IMR-90 (cell line): ENCODE results near the gene MYO5A. TPM values are rescaled to one million over a fixed set of nuclear protein-coding genes. Genes with fewer than 3 reads are reported as not detected.

Experiments used
- BHLHE40 ChIP-seq: fragments of 150-350 bp; IDR thresholded peaks from 2 replicates; pipeline ENCODE4 v1.6.1; 2016; ENCODE audit warnings: mild to moderate bottlenecking, low read depth, low read length
- CEBPB ChIP-seq: IDR thresholded peaks from 2 replicates; pipeline ENCODE4 v1.6.1; 2012; ENCODE audit warnings: low read depth, low read length, improper control_type of control experiment
- CHD1 ChIP-seq: IDR thresholded peaks from 2 replicates; pipeline ENCODE4 v1.6.1; 2012; ENCODE audit warnings: low read depth, low read length, improper control_type of control experiment
- CTCF ChIP-seq: conservative IDR thresholded peaks from 2 replicates; pipeline ENCODE4 v1.5.1; 2012; ENCODE audit warnings: mild to moderate bottlenecking, low read depth, low read length, improper control_type of control experiment
- POLR2A ChIP-seq: IDR thresholded peaks from 2 replicates; pipeline ENCODE4 v1.6.1; 2012; ENCODE audit warnings: mild to moderate bottlenecking, low read depth, low read length
- polyA plus RNA-seq, 3 experiments: library from polyadenylated mRNA; depleted of rRNA; stranded (reverse); fragments of >200 nt; gene quantifications; 2 replicates each; pipeline ENCODE4 v1.2.3, GENCODE V29; 2012; ENCODE audit warnings: low replicate concordance in 1 of 3
- total RNA-seq: library from RNA; depleted of rRNA; stranded (reverse); fragments of >200 nt; gene quantifications from 2 replicates; pipeline ENCODE4 v1.2.3, GENCODE V29; 2012

Gene MYO5A
- total and polyA plus RNA-seq, 2 of the 4 experiments (the other 2 are of a cell fraction): 19.4 to 69.2 TPM

- TF ChIP-seq CTCF: 0 out of 2 replicates have a peak, but pooled peaks have one; percentile 22
- TF ChIP-seq CHD1: no peak
- TF ChIP-seq POLR2A: peak; percentile 62; the same call in 1 of the 2 replicates
- TF ChIP-seq BHLHE40: 0 out of 2 replicates have a peak, but pooled peaks have one; percentile 26
- TF ChIP-seq CEBPB: 0 out of 2 replicates have a peak, but pooled peaks have one; percentile 17
These were observed 40.2 kb upstream of the MYO5A start, which contains the start of gene ARPP19 (continued) for GRCh38 chr15:52568601-52569585.
